A549 treated with AZD2906 at 1 μM for 4 hours (cell line): ENCODE results near the gene SLC25A5. TPM values are rescaled to one million over a fixed set of nuclear protein-coding genes. Genes with fewer than 3 reads are reported as not detected.

ENCODE experiments used
- total RNA-seq: library from RNA; stranded (reverse); fragments of 200-300 nt; extraction: Qiagen RNA extraction; gene quantifications from 5 replicates; pipeline ENCODE4 v1.2.3, GENCODE V29; 2022

The SLC25A5 gene
- 712 to 769 TPM (median 757 TPM) in 5 replicates for total RNA-seq

DNA sequence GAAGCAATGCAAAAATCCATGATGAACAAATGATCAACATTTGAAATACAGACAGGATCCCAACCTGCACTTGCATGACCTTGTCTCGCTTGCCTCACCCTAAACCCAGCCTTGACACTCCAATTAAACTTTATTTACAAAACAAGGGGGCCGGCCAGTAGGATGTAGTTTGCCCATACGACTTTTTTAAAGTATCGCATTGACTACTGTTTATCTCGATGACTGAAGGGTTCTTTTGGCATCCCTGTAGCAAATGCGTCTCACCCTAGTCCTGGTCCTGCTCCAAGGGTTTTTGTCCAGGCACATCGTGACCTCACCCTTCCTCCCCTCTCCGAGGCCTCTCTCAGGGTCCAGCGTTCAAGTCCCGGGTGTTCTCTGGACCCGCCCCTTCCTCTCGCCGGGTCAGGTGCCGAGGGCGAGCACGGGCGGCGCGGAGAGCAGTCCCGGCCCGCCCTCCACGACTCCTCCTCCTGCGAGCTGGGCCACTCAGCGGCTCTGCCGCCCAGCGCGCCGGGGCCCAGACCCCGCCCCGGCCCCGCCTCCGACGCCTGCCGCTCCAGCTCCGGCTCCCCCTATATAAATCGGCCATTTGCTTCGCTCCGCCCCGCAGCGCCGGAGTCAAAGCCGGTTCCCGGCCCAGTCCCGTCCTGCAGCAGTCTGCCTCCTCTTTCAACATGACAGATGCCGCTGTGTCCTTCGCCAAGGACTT lies at the start of gene SLC25A5:
Gene SLC25A5 (plus strand): TSS at position 603 of the 709 bp plus-strand sequence. CDS start 72 bp downstream, at position 675.

Other genes starting within 250 kb of the SLC25A5 start
- 143 to 149 TPM (median 148 TPM) in 5 replicates for gene PGRMC1, start 232.2 kb upstream of the SLC25A5 start, total RNA-seq
- gene SLC25A43, start 69.1 kb upstream of the SLC25A5 start, total RNA-seq, result 26.3 to 32.1 TPM (median 29.8 TPM) in 5 replicates
- 27.0 to 35.3 TPM (median 29.7 TPM) in 5 replicates for gene STEEP1, start 97.0 kb downstream of the SLC25A5 start, total RNA-seq
- gene UBE2A, start 106.1 kb downstream of the SLC25A5 start, total RNA-seq, result 137 to 153 TPM (median 141 TPM) in 5 replicates
- gene NKRF, start 138.0 kb downstream of the SLC25A5 start, total RNA-seq, result 16.4 to 18.3 TPM (median 16.7 TPM) in 5 replicates
- gene SEPTIN6, start 224.7 kb downstream of the SLC25A5 start, total RNA-seq, result 9.2 to 11.3 TPM (median 10.7 TPM) in 5 replicates